CD4-positive, alpha-beta T cell treated with Interleukin-21 for 1 hour (primary cell): ENCODE measurements around the gene NKD2.
"Not testable (repeated sequence)": the region's sequence is repeated elsewhere in the genome, so short reads cannot be mapped to it uniquely, and the experiment has no call there.

Experiments
- DNase-seq: peaks from one replicate; pipeline ENCODE4 v3.0.0-alpha.2; 2020

Gene NKD2

DNA sequence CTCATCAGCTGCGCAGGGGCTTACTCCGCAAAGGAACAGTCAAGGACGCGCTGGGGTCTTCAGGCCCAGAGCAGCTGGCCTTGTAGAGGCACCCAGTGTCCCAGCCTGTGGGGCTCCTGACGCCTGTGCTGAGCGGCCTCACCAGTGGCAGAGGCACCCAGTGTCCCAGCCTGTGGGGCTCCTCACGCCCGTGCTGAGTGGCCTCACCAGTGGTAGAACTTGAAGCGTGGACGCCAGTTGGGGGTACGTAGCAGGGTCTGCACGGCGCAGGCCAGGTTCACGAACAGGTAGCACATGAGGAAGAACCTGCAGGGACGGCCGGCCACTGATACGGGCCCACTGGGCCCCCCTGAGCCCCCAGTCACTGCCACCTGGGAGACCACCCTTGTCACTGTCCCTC lies 67.3 kb downstream of the NKD2 start:
- DNase-seq, result no peak

DNA sequence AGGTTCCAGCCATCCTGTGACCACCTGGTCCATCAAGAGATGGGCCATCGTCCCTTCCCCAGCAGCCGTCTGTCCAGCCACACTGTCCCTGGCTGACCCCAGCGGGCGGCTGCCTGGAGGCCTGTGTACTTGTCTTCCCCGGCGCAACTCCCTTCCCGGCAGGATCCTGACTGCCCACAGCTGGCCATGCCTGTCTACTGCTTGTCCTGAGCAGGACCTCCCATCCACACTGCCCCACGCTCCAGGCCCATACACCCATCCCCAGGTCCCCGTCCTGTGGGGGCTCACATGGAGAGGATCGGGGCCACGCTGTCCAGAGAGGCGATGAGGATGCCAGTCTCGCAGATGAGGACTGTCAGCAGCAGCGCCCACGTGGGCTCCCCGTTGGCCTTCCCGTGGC lies 67.8 kb downstream of the NKD2 start:
- no peak for DNase-seq

DNA sequence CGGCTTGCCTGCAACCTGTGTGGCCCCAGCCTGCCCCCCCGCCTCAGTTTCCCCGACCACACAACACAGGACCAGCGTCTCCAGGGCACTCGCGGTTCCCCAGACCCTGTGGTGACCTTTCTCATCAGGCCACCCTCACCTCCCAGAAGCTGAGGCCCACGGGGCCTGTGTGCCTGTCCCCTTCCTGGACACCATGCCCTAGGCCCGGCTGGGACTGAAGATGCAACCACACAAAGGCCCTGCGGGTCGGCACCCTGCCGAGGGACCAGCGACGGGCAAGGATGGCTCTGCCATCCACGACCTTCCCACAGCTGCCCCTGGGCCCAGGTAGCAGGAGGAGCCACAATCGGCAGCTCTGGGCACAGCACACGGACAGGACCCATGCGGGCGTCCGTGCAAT lies 68.4 kb downstream of the NKD2 start:
- DNase-seq, result no peak

GRCh38 chr5:1077491-1078020 lies 69.0 kb downstream of the NKD2 start:
- no peak for DNase-seq

- no peak for DNase-seq
Observed at GRCh38 chr5:1078206-1078605, 69.6 kb downstream of the NKD2 start.

DNA sequence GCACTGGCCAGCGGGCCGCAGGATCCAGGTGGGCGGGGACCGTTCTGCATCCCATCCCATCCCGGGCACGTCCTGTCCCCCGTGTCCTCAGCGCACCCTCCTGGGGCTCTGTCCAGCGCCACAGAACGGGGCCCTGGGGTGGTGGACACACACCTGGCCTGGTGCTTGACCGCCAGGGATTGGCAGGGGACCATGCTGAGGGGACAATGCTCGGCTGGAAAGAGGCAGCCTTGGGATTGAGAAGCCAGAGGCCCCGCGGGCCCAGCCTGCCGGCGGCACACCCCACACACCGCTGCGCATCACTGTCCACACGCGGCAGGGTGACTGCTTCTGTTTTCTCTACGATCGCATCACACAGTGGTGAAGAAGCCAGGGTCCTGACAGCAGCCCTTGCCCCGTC lies 70.2 kb downstream of the NKD2 start:
- no peak for DNase-seq

DNA sequence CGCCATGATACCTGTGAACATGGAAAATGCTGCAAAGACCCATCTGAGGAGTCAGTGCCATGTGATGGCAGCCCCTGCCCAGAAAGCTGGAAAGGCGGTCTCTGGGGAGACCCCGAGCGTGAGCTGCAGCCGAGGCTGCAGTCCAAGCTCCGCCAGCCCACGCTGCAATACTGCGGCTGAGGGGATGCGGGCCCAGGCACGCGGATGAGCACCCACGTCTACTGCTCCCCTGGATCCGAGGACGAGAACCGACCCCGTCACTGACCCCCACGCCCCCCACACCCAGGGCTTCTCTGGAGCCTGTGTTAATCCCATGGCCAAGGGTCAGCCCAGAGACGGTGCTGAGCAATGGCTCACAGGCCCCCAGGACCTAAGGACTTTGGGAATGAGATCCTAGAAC lies 70.9 kb downstream of the NKD2 start:
- DNase-seq, result no peak

- DNase-seq, result no peak
Observed at GRCh38 chr5:1079961-1080360, 71.4 kb downstream of the NKD2 start.

DNA sequence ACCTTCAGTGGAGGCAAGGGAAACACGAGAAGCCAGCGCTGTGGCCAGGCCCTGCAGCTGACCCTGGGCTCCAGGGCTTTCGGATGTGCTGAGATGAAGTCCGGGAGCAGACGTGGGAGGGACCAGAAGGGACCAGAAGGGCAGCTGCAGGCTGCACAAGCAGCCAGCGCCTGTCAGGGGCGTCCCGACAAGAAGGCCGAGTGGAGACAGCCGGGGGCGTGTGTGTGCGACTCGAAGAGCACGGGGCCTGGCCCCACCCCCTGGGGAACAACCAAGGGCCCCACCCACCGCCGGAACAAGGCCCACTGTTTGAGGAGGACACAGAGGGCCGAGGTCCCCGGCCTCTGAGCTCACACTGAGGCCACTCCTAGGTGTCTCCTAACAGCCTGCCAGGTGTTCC lies 71.8 kb downstream of the NKD2 start:
- DNase-seq, result no peak

GRCh38 chr5:1081519-1081918 lies 72.9 kb downstream of the NKD2 start:
- no peak for DNase-seq

DNA sequence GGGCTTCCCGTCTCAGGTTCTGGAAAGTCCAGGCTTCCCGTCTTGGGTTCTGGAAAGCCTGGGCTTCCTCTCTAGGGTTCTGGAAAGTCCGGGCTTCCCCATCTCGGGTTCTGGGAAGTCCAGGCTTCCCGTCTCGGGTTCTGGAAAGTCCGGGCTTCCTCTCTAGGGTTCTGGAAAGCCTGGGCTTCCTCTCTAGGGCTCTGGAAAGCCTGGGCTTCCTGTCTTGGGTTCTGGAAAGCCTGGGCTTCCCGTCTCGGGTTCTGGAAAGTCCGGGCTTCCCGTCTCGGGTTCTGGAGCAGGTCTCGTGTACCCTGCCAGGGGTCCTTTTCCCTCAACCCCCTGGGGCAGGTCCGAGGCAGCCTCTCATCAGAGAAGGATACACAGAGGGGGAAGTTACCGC lies 74.4 kb downstream of the NKD2 start:
- not testable (repeated sequence) for DNase-seq

GRCh38 chr5:1083823-1084605 lies 75.4 kb downstream of the NKD2 start:
- no peak for DNase-seq

- DNase-seq, result no peak
Observed at GRCh38 chr5:1085391-1085790, 76.8 kb downstream of the NKD2 start.

- no peak for DNase-seq
Observed at GRCh38 chr5:1086137-1086536, 77.5 kb downstream of the NKD2 start.

DNA sequence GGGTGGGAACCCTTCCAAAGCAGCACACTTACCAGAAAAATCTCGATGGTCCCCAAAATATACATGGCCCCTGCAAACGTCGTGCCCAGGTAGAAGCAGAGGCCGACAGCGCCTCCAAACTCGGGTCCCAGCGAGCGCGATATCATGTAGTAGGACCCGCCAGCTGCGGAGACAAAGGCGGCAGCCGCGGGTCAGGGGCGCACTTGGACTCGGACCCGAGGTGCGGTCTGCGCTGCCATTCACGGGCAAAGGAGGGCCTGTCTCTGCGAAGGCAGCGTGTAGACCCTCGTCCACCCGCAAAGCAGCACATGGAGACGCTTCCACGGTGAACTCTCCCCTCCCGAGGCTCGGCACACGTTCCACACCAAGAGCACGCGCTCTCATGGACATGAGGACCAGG lies 78.3 kb downstream of the NKD2 start:
- DNase-seq, result no peak

DNA sequence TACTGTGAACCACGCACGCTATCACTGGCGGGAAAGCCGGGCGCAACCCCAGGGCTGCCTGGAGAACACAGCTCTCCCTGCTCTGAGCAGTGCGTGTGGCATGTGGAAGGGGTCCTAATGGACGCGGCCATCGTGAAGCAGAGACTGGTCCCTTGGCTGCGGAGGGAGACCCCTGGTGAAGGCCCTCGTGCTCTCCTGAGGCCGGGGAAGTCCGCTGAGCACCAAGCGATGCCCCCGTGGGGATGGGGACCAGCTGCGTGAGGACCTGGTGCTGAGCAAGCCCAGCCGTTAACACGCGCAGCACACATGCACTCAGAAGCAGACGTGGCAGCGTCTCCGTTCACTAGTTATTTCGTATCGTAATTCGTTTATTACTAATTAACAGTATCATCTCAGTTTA lies 78.8 kb downstream of the NKD2 start:
- DNase-seq, result no peak

GRCh38 chr5:1088031-1088430 lies 79.4 kb downstream of the NKD2 start:
- DNase-seq, result no peak
